ENCODE data around the gene C1orf232. TPM values are rescaled to one million over a fixed set of nuclear protein-coding genes. Genes with fewer than 3 reads are reported as not detected.
A peak's percentile ranks its signal among the peaks of the same experiment; 100 is the strongest.

Gene C1orf232
- total RNA-seq, 1 experiment from 2014 or later = not detected

DNA sequence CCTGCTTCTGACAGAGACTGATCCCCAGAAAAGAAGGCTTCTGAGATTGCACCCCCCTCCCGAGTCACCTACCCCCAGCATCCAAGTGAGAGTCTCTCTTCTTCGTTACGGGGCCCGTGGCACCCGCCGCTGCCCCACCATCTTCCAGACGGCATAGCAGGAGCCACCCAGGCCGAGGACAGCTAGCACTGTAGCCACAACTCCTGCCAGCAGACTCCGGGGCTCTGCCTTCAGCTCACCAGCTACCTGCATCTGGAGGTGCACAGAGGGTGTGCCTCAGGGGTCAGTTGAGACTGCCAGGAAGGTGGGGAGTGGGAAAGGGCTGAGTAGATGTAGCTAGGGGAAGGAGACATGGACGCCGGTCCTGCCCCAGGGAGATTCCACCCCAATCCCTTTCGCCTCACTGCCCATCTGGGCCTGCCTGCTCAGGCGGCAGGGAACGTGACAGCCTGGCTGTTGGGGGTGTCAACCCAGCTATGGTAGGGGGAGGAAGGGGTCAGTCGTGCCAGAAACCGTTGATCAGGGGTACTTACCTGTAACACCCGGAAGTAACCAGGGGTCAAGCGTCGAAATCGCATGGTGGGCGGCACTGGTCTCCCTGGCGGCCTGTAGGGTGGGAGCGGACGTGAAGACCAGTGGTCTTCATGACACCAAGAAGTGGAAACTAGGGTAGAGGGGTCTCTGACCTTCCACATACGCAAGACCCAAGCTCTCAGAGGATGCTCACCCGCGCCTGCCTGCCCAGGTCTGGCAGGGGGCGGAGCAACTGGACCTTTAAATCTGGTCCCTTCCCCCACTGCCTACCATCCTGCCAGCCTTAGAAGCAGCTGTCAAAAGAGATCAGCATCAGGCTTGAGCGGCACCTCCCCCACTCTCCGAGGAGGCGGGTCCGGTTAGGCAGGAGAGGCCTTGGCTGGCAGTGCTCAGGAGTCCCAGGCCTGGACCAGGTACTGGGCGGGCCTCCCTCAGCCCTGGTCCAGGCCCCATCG is 2.6 kb upstream of the C1orf232 start, which contains the start of gene ZNF593OS:
TSS of gene ZNF593OS (minus strand) at position 749 of the 989 bp plus-strand sequence. CDS start at position 578, 171 bp downstream.
- H3K23me2 ChIP-seq (ENCODE audit: insufficient read length, low read depth, low read length, poor library complexity, severe bottlenecking) = peaks cover 7% of the 10 kb centered on the region
- H2BK20ac ChIP-seq (ENCODE audit: low read depth, low read length, poor library complexity, severe bottlenecking) = no peak within 1 kb of the TSS
- H3K9me3 ChIP-seq (ENCODE audit: control insufficient read depth, low read depth, low read length) = no peaks in the 10 kb centered on the region
- H3K9ac ChIP-seq (ENCODE audit: extremely low read depth, insufficient read length, low read length) = no peak within 1 kb of the TSS
- no peak within 1 kb of the TSS for H3K18ac ChIP-seq (ENCODE audit: insufficient read length, low read depth, low read length)
- H3K56ac ChIP-seq (ENCODE audit: insufficient read length, low read depth, low read length) = no peak within 1 kb of the TSS
- no peaks in the 10 kb centered on the region for H3K27me3 ChIP-seq (ENCODE audit: insufficient read depth, low read length)
- peaks cover 4% of the 10 kb centered on the region; the same call in 1 of the 2 replicates for H3K79me2 ChIP-seq (ENCODE audit: insufficient read depth, low read length)
- peak within 1 kb of the TSS; percentile 78 for H3K4me2 ChIP-seq (ENCODE audit: insufficient read depth, insufficient read length, low read length)
- H3T11ph ChIP-seq (ENCODE audit: low read length) = no peak within 1 kb of the TSS
- H4K20me1 ChIP-seq (ENCODE audit: control insufficient read depth, insufficient read depth, insufficient read length) = no peaks in the 10 kb centered on the region
- H4K8ac ChIP-seq (replicated peaks; ENCODE audit: insufficient read length, low read depth, low read length) = no peak within 1 kb of the TSS
- Mint-ChIP-seq H3K4me3 (peak within 1 kb of the TSS; percentile 83 to 88), H3K9me3 (no peaks in the 10 kb centered on the region), H3K27me3 (ENCODE audit: low read depth) (peaks cover 22% of the 10 kb centered on the region), H3K36me3 (ENCODE audit: insufficient read depth in 1 of 3, low read depth in 3 of 3) (peaks cover 0 to 8% (median 7%) of the 10 kb centered on the region in 3 experiments; a peak in 3 of 7 replicates), H3K27ac (no peak within 1 kb of the TSS), H3K4me1 (peaks cover 14 to 40% of the 10 kb centered on the region in 2 experiments)
- no peak within 1 kb of the TSS for H2BK120ac ChIP-seq (ENCODE audit: low read depth, low read length, poor library complexity, severe bottlenecking)
- no peak within 1 kb of the TSS for H4K91ac ChIP-seq (ENCODE audit: insufficient read length, low read depth, low read length)
- H2BK15ac ChIP-seq (ENCODE audit: low read depth, low read length) = no peak within 1 kb of the TSS
- TF ChIP-seq, protein P1, sequence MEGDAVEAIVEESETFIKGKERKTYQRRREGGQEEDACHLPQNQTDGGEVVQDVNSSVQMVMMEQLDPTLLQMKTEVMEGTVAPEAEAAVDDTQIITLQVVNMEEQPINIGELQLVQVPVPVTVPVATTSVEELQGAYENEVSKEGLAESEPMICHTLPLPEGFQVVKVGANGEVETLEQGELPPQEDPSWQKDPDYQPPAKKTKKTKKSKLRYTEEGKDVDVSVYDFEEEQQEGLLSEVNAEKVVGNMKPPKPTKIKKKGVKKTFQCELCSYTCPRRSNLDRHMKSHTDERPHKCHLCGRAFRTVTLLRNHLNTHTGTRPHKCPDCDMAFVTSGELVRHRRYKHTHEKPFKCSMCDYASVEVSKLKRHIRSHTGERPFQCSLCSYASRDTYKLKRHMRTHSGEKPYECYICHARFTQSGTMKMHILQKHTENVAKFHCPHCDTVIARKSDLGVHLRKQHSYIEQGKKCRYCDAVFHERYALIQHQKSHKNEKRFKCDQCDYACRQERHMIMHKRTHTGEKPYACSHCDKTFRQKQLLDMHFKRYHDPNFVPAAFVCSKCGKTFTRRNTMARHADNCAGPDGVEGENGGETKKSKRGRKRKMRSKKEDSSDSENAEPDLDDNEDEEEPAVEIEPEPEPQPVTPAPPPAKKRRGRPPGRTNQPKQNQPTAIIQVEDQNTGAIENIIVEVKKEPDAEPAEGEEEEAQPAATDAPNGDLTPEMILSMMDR (conservative IDR thresholded peaks at IDR 0.05) = no peak
- WGBS (ENCODE audit: extremely low coverage, insufficient read length, low lambda C conversion rate) = no CpG with 5 or more reads among the region's 34 CpGs
- no peaks in the 10 kb centered on the region; the same call in 1 of the 2 replicates for H3K4me1 ChIP-seq (ENCODE audit: insufficient read depth, low read length)
- H2BK12ac ChIP-seq (ENCODE audit: insufficient read length, low read depth, low read length) = no peak within 1 kb of the TSS
- no peak within 1 kb of the TSS for H2AK5ac ChIP-seq (ENCODE audit: insufficient read length, low read length)
- peaks cover 4% of the 10 kb centered on the region for H3K79me1 ChIP-seq (ENCODE audit: insufficient read depth, low read depth, low read length, poor library complexity, severe bottlenecking)
- H2AFZ ChIP-seq (ENCODE audit: low read length) = no peak within 1 kb of the TSS
- no peak within 1 kb of the TSS for H3K4ac ChIP-seq (ENCODE audit: low read depth, low read length)
- no peak within 1 kb of the TSS for H3K27ac ChIP-seq (ENCODE audit: insufficient read length, low read depth, low read length)
- no peak within 1 kb of the TSS for H3K23ac ChIP-seq (ENCODE audit: insufficient read length, low read depth, low read length)
- no peak for DNase-seq
- no peak within 1 kb of the TSS for H4K5ac ChIP-seq (ENCODE audit: insufficient read length, low read depth, low read length)
- H3K14ac ChIP-seq (ENCODE audit: insufficient read depth, low read length) = no peak within 1 kb of the TSS
- no peak within 1 kb of the TSS for H2BK5ac ChIP-seq (ENCODE audit: insufficient read length, low read length)

Measured in H9 (cell line).